Neural crest cell (in vitro differentiated cells): ENCODE data around the gene TLE3. TPM values are rescaled to one million over a fixed set of nuclear protein-coding genes. Genes with fewer than 3 reads are reported as not detected.

Source experiments
- DNase-seq: peaks from one replicate; pipeline ENCODE4 v3.0.0; 2021; ENCODE audit warnings: low read depth, mixed read lengths, low spot score
- H3K27ac Mint-ChIP-seq: one replicate; pipeline ENCODE4 v1.8.0; 2021; ENCODE audit warnings: mild to moderate bottlenecking, mixed read lengths; ENCODE audit not compliant: unreplicated experiment
- H3K27me3 Mint-ChIP-seq: 2 replicates; pipeline ENCODE4 v1.8.0; 2021; ENCODE audit warnings: low read depth, mild to moderate bottlenecking, mixed read lengths
- H3K36me3 Mint-ChIP-seq: 2 replicates; pipeline ENCODE4 v1.8.0; 2021; ENCODE audit warnings: low read depth, mild to moderate bottlenecking, mixed read lengths
- H3K4me1 Mint-ChIP-seq: 2 replicates; pipeline ENCODE4 v1.8.0; 2021; ENCODE audit warnings: mixed read lengths
- H3K4me3 Mint-ChIP-seq: one replicate; pipeline ENCODE4 v1.8.0; 2021; ENCODE audit warnings: mild to moderate bottlenecking, mixed read lengths
- H3K9me3 Mint-ChIP-seq: 2 replicates; pipeline ENCODE4 v1.8.0; 2021; ENCODE audit warnings: mixed read lengths
- total RNA-seq: library from RNA; stranded (reverse); gene quantifications from 2 replicates; pipeline ENCODE4 v1.2.1, GENCODE V29; 2021
- TF ChIP-seq, protein P1 (sequence below): fragments of 200-600 bp; sonication (generic); conservative IDR thresholded peaks from 2 replicates; pipeline ENCODE4 v1.5.0; 2021; ENCODE audit warnings: antibody characterized with exemption, mild to moderate bottlenecking

The TLE3 gene
- total RNA-seq, 1 donor from 2014 or later: 89.9 TPM

DNA sequence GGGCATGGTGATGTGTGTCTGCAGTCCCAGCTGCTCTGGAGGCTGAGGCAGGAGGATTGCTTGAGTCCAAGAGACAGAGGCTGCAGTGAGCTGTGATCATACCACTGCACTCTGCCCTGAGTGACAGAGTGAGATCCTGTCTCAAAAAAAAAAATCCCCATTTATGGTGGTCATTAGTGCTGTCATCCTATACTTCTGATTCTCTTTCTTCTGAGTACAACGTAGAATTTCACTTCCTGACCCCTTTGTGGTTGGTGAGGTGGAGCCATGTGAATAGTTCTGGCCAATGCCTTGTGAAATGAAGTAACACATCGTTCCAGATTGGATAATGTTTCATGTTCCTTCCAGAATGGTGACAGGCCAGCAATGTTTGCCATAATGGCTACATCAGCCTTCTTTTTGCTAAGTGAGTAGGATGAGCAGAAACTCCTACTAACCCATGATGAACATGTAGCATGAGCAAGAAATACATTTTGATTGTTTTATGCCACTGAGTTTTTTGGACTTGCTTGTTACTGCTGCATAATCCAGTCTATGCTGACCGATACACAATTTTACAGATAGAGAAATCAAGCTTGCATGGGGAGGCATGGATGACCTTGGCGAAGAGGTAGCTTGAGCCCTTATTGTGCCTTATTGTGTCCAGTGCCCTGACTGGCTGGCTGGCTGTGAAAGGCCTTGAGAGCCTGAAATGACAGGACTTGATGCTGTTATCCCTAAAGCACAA is 30.9 kb upstream of the TLE3 start:
- no peak overlapping the region for H3K27ac Mint-ChIP-seq
- H3K27me3 Mint-ChIP-seq: peaks cover 32% of the 10 kb centered on the region
- no peak for DNase-seq
- H3K4me3 Mint-ChIP-seq: no peak overlapping the region
- H3K4me1 Mint-ChIP-seq: peaks cover 30% of the 10 kb centered on the region
- H3K36me3 Mint-ChIP-seq: no peaks in the 10 kb centered on the region
- no peaks in the 10 kb centered on the region for H3K9me3 Mint-ChIP-seq
- TF ChIP-seq, protein P1, sequence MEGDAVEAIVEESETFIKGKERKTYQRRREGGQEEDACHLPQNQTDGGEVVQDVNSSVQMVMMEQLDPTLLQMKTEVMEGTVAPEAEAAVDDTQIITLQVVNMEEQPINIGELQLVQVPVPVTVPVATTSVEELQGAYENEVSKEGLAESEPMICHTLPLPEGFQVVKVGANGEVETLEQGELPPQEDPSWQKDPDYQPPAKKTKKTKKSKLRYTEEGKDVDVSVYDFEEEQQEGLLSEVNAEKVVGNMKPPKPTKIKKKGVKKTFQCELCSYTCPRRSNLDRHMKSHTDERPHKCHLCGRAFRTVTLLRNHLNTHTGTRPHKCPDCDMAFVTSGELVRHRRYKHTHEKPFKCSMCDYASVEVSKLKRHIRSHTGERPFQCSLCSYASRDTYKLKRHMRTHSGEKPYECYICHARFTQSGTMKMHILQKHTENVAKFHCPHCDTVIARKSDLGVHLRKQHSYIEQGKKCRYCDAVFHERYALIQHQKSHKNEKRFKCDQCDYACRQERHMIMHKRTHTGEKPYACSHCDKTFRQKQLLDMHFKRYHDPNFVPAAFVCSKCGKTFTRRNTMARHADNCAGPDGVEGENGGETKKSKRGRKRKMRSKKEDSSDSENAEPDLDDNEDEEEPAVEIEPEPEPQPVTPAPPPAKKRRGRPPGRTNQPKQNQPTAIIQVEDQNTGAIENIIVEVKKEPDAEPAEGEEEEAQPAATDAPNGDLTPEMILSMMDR: no peak

- no peak for DNase-seq
- TF ChIP-seq, protein P1: no peak
- Mint-ChIP-seq H3K4me1 (peaks cover 30% of the 10 kb centered on the region), H3K27me3 (peaks cover 30% of the 10 kb centered on the region), H3K27ac (no peak overlapping the region), H3K9me3 (no peaks in the 10 kb centered on the region), H3K36me3 (no peaks in the 10 kb centered on the region), H3K4me3 (no peak overlapping the region)
Observed at GRCh38 chr15:70127770-70128413, 30.2 kb upstream of the TLE3 start.

DNA sequence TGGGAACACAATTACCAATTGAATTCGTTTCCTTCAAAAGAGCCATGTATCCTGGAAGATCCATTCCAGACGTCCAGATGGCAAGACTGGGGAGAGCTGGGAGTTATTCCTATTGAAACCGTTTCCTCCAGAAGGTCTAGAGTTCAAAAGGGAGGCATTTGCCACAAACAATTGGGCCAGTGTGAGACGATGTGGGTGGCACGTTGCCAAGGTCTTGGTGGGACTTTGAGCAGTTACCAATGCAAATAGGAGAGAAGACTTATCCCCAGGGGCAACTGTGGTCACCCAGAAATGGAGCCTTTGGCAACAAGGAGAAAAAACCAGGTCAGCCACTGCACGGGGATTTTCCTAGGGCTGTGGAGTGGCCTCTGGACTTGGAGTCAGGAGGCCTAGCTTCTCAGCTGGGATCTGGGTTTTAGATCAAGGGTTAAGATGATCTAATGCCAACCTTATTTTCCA is 29.6 kb upstream of the TLE3 start:
- peak; percentile 50 for DNase-seq
- no peak overlapping the region for H3K27ac Mint-ChIP-seq
- peaks cover 30% of the 10 kb centered on the region for H3K27me3 Mint-ChIP-seq
- H3K9me3 Mint-ChIP-seq: no peaks in the 10 kb centered on the region
- TF ChIP-seq, protein P1: no peak
- H3K4me1 Mint-ChIP-seq: peaks cover 33% of the 10 kb centered on the region
- no peak overlapping the region for H3K4me3 Mint-ChIP-seq
- no peaks in the 10 kb centered on the region for H3K36me3 Mint-ChIP-seq

GRCh38 chr15:70126362-70126761 is 28.6 kb upstream of the TLE3 start:
- Mint-ChIP-seq H3K27me3 (peaks cover 32% of the 10 kb centered on the region), H3K36me3 (no peaks in the 10 kb centered on the region), H3K9me3 (no peaks in the 10 kb centered on the region), H3K4me1 (peaks cover 41% of the 10 kb centered on the region), H3K4me3 (no peak overlapping the region), H3K27ac (no peak overlapping the region)
- no peak for DNase-seq
- TF ChIP-seq, protein P1: no peak

- Mint-ChIP-seq H3K27ac (no peak overlapping the region), H3K27me3 (peaks cover 36% of the 10 kb centered on the region), H3K36me3 (no peaks in the 10 kb centered on the region), H3K4me3 (no peak overlapping the region), H3K4me1 (peaks cover 45% of the 10 kb centered on the region), H3K9me3 (no peaks in the 10 kb centered on the region)
- DNase-seq: no peak
- TF ChIP-seq, protein P1: no peak
Observed at GRCh38 chr15:70125605-70126004, 27.9 kb upstream of the TLE3 start.
